Measurements from ENCODE around the gene BICRAL.
"Not testable (repeated sequence)": the region's sequence is repeated elsewhere in the genome, so short reads cannot be mapped to it uniquely, and the experiment has no call there.

The BICRAL gene

GRCh38 chr6:42805297-42805861 lies 23.5 kb downstream of the BICRAL start:
- DNase-seq, result no peak

DNA sequence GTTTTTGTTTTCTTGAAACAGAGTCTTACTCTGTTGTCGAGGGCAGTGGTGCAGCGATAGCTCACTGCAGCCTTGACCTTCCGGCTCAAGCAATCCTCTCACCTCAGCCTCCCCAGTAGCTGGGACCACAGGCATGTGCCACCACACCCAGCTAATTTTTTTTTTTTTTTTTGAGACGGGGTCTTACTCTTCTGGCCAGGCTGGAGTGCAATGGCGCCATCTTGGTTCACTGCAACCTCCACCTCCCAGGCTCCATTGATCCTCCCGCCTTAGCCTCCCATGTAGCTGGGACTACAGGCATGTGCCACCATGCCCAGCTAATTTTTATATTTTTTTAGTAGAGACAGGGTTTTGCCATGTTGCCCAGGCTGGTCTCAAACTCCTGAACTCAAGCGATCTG lies 24.5 kb downstream of the BICRAL start:
- DNase-seq, result not testable (repeated sequence)

GRCh38 chr6:42808492-42809483 lies 26.9 kb downstream of the BICRAL start:
- DNase-seq, result no peak

GRCh38 chr6:42813074-42813645 lies 31.3 kb downstream of the BICRAL start:
- no peak for DNase-seq

- DNase-seq, result no peak
Measured at GRCh38 chr6:42813906-42814444, 32.1 kb downstream of the BICRAL start.

DNA sequence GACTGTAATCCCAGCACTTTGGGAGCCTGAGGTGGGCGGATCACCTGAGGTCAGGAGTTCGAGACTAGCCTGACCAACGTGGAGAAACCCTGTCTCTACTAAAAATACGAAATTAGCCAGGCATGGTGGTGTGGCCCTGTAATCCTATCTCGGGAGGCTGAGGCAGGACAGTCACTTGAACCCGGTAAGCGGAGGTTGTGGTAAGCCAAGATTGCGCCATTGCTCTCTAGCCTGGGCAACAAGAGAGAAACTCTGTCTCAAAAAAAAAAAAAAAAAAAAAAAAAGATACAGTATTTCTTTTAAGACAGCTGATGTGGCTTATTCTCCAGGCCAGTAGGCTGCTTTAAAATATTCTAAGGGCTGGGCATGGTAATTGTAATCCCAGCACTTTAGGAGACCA lies 33.9 kb downstream of the BICRAL start:
- DNase-seq, result not testable (repeated sequence)

- no peak for DNase-seq
Measured at GRCh38 chr6:42817907-42818306, 36.1 kb downstream of the BICRAL start.

DNA sequence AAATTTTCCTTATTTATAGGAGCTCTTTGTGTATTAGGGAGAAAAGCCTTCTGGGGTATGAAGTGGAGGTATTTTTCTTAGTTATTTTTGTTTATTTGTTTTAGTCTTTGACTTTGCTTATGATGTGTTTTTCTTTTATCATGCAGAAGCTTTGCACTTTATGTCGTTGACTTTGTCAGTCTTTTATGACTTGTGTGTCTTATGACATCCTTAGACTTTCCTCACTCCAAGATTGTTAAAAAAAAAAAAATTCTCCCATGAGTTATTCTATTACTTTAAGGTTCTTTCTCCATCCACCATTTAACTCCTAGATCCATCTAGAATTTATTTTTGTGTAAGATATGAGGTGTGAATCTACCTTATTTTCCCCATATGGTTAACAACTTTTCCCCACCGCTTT lies 36.6 kb downstream of the BICRAL start:
- DNase-seq, result no peak

DNA sequence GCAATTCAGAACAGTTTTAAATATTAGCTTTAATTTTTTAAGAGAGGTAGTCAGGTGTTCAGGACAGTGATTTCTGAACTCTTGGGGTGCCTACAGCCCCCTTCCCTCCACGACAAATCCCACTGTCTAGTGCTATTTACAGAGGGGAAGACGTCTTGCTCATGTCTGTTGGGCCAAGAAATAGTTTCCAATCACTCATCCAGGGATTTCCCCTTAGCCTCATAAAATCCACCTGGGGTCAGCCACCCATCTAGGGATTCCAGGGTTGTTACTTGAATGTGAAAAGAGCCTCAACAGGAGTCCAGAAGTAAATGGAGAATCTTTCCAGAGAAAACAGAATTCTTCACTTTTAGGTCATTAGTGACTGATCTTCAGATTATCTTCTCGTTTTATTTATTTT lies 37.0 kb downstream of the BICRAL start:
- no peak for DNase-seq

DNA sequence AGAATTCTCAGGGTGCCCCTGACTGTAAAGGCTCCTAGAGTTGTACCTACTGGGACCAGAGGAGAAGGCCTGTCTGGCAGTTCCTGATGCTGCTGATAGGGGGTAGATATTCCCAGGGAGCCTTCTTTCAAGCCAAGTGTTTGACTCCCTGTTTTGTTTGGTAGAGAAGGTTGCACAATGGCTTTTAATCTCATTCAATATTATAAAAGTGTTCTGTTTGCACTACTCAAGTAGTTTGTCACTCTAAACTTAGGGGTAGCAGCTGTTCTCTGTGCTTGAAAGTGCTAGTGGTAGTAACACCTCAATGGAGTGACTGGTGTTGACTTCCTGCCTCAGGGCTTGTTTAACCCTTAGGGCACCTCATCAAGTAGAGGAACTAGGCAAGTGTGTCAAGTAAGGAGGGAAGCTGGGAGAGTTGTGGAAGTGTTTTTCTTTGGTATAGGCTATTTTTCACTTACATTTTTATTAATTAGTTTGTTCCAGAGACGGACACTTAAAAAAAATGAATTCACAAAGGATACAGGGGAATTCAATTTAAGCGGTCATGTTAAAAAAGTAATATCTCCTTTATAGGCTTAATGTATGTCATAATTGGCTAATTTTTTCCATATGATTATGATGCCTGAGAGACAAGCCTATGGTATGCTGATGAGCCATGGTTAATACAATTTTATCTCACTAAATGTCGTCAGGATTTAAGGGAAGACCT lies 38.1 kb downstream of the BICRAL start:
- DNase-seq, result peak; percentile 89

- no peak for DNase-seq
Measured at GRCh38 chr6:42820512-42821340, 38.9 kb downstream of the BICRAL start.

- no peak for DNase-seq
Measured at GRCh38 chr6:42821341-42821668, 39.5 kb downstream of the BICRAL start.

DNA sequence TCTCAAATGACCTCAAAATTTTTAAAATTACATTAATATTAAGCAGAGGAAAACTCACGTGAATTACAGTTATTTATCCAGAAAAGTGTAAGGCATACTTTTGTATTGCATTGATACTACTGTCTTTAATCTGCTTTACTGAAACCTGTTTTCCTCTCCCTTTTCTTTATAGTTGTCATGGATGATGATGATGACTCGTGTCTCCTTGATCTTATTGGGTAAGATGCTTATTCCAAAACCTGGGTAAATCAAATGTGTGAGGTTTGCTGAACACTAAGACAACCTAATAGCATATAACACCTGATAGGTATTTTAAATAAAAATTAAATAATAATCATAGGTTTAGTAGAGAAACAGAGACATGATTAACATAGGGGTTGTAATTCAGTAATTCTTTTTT lies 40.0 kb downstream of the BICRAL start:
- DNase-seq, result no peak

GRCh38 chr6:42829561-42830092 lies 47.8 kb downstream of the BICRAL start:
- no peak for DNase-seq

GRCh38 chr6:42831237-42831636 lies 49.4 kb downstream of the BICRAL start:
- DNase-seq, result no peak

GRCh38 chr6:42834056-42834455 lies 52.2 kb downstream of the BICRAL start:
- no peak for DNase-seq

DNA sequence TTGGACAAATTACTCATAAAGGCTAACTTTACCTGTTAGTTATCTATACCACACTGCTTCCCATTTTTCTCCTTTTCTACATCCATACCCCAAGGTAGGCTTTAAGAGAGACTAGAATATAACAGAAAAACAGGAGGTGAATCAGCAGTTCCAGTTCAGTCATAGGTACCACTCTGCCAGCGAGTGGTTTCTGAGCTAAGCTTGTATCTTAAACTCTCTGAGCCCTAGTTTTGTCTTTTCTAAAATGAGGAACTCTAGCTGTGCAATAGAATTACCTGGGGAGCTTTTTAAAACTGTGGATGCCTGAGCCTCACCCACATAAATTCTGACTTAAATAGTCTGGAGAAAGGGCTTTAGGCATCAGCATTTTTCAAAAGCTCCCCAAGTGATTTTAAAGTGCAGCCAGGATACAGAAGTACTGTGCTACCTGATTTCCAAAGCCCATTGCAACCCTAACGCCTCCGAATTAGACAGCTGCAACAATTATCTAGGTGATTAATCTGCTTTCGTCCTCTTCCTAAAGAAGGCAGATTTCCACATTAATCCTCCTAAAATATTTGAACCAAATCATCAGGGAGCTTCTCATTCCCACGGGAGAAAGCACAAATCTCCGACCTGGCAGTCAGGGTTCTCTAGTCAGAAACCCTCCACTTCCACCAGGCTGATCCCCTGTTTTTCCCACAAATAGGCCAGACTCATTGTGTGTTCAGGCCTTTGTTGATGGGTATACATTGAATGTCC lies 60.2 kb downstream of the BICRAL start:
- no peak for DNase-seq

DNA sequence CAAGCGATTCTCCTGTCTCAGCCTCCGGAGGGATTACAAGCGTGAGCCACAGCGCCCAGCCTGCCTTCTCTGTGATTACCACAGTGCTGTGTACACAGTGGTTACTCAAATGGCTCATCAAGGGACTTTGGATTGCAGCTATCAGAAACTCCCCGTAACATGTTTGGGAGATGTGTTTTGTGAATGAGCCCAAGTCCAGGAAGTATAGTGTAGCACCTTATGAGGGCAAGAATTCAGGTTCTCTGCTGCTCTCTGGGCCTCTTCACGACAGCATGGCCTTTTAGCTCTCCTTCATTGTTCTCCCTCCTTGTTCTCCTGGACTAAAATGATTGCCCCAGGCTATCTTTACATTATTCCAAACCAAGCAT lies 63.5 kb downstream of the BICRAL start:
- no peak for DNase-seq

DNA sequence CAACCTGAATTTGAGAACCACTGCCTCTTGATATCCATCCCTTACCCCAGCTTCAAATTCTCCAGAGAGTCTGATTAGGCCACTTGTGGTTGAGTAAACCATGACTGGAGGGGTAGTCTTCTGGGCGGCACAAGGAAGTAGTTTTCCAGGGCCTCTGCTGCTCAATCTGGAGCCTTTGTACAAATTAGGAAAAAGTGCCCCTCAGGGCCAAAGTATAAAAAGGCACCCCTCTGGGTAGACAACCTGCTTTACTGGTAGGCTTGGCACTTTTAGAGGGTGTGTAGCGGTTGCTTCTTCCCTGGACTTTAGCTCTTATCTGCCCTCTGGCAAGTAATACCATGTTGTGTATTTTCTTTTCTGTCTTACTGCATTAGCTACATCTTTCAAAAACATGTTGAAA lies 64.7 kb downstream of the BICRAL start:
- no peak for DNase-seq

- no peak for DNase-seq
Measured at GRCh38 chr6:42848700-42849099, 66.8 kb downstream of the BICRAL start.

DNA sequence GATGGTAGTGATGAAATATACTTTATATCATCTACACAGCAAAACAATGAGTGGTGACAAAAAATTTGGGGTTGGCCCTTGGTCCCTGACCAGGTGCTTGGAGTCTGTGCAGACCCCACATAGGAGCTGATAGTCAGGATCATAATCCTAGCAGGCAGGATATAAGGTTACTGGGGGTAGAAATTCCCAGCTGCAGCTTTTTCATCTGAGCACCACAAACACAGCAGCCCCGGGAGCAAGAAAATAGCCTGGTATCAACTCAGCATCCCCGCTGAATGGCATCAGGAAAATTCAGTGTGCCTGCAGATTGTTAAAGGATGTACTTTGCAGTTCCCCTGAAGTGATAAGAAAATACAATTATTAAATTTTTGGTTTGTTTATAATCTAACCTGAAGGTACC lies 69.7 kb downstream of the BICRAL start:
- DNase-seq, result no peak

Data from DMS153 (cell line).